HepG2 (cell line): ENCODE measurements around the gene PTPN3. TPM values are rescaled to one million over a fixed set of nuclear protein-coding genes. Genes with fewer than 3 reads are reported as not detected.

ENCODE experiments used
- ATAC-seq: fragments of 200-7000 bp; cut with Tn5 transposase; 3 replicates; pipeline ENCODE4 v1.9.1; 2020; ENCODE audit warnings: mild to moderate bottlenecking, moderate library complexity
- BruUV-seq: library from RNA; stranded (reverse); fragments of 400-500 nt; replicated peaks from 2 replicates; lab custom pipeline; 2021; lab: Mats Ljungman, UMichigan
- CTCF ChIA-PET: fragments of 300-600 bp; formaldehyde crosslinking; extraction: SDS; loops from one replicate; lab custom pipeline; 2021; ENCODE audit warnings: low total read pairs, inconsistent platforms, low intra/inter-chr PET ratio; lab: Yijun Ruan, JAX
- POLR2A ChIA-PET: fragments of 350-600 bp; sonication (Branson Sonifier 250); formaldehyde crosslinking; loops from one replicate; lab custom pipeline; 2020; ENCODE audit warnings: antibody characterized with exemption, inconsistent platforms; lab: Yijun Ruan, JAX
- DNase-seq: peaks from one replicate; pipeline ENCODE4 v3.0.0-alpha.2; 2015; ENCODE audit warnings: low spot score
- FAIRE-seq: peaks from 3 replicates; lab custom pipeline; 2011; peaks lifted over from hg19 to GRCh38; lab: Jason Lieb, UNC
- H2AFZ ChIP-seq: one replicate; pipeline ENCODE4 v1.6.1; 2011; ENCODE audit warnings: low read length, inconsistent platforms
- H3K27ac ChIP-seq: fragments of 300-600 bp; 3 replicates; pipeline ENCODE4 v1.8.0; 2011; ENCODE audit warnings: mixed run types, mild to moderate bottlenecking, mixed read lengths, low read length, inconsistent platforms; ENCODE audit not compliant: insufficient read depth; ENCODE audit errors: extremely low read length
- H3K27me3 ChIP-seq, 2 experiments: fragments of 200-600 bp in 1 of 2; 2 replicates in 1 of 2; 3 replicates in 1 of 2; pipeline versions ENCODE4 v1.6.0 to v1.8.0; 2011; ENCODE audit warnings: low read length in 2 of 2, mild to moderate bottlenecking in 2 of 2, moderate library complexity in 2 of 2, inconsistent platforms in 1 of 2; ENCODE audit not compliant: insufficient read depth in 2 of 2, control insufficient read depth in 1 of 2
- H3K36me3 ChIP-seq, 2 experiments: fragments of 200-600 bp in 1 of 2; replicated peaks in 1 of 2; 2 replicates in 1 of 2; 3 replicates in 1 of 2; pipeline versions ENCODE4 v1.5.1 to v1.8.0; 2011; ENCODE audit warnings: low read length in 2 of 2, inconsistent platforms in 1 of 2; ENCODE audit not compliant: insufficient read depth in 2 of 2, control insufficient read depth in 1 of 2
- H3K4me1 ChIP-seq: 2 replicates; pipeline ENCODE4 v1.5.1; 2012; ENCODE audit warnings: low read length, inconsistent platforms; ENCODE audit not compliant: insufficient read depth
- H3K4me2 ChIP-seq: 2 replicates; pipeline ENCODE4 v1.6.0; 2011; ENCODE audit warnings: low read depth, low read length, inconsistent platforms
- H3K4me3 ChIP-seq, 3 experiments: fragments of 200-600 bp in 1 of 3; sonication (generic), shearing (Covaris generic) in 1 of 3; replicated peaks in 1 of 3; 2 replicates each; pipeline ENCODE4 v1.5.1; 2011 to 2016; ENCODE audit warnings: low read length in 3 of 3, inconsistent platforms in 2 of 3, low read depth in 2 of 3, mild to moderate bottlenecking in 2 of 3, control low read depth in 1 of 3, mixed read lengths in 1 of 3; ENCODE audit not compliant: insufficient read depth in 1 of 3
- H3K79me2 ChIP-seq: one replicate; pipeline ENCODE4 v1.6.1; 2011; ENCODE audit warnings: low read length, inconsistent platforms; ENCODE audit not compliant: insufficient read depth
- H3K9ac ChIP-seq: 2 replicates; pipeline ENCODE4 v1.6.0; 2011; ENCODE audit warnings: mild to moderate bottlenecking, low read depth, low read length, inconsistent platforms; ENCODE audit not compliant: insufficient read depth
- H3K9me3 ChIP-seq: 2 replicates; pipeline ENCODE4 v1.5.1; 2012; ENCODE audit warnings: mild to moderate bottlenecking, low read length
- H4K20me1 ChIP-seq: 2 replicates; pipeline ENCODE4 v1.6.0; 2011; ENCODE audit warnings: inconsistent platforms, mild to moderate bottlenecking, low read length, moderate library complexity; ENCODE audit not compliant: insufficient read depth
- ATRX ChIP-seq: sonication (generic); formaldehyde crosslinking; IDR thresholded peaks from 2 replicates; pipeline ENCODE4 v1.4.0; 2020; ENCODE audit warnings: missing genetic modification reagents, borderline replicate concordance
- DR1 ChIP-seq: sonication (generic); formaldehyde crosslinking; IDR thresholded peaks from 2 replicates; pipeline ENCODE4 v1.8.0; 2021; ENCODE audit warnings: mild to moderate bottlenecking, missing genetic modification reagents, inconsistent platforms
- FOXA3 ChIP-seq: IDR thresholded peaks from 2 replicates; pipeline ENCODE4 v1.6.1; 2016; ENCODE audit warnings: missing genetic modification reagents, missing compliant biosample characterization
- MIER3 ChIP-seq: IDR thresholded peaks from 2 replicates; pipeline ENCODE4 v1.6.1; 2016; ENCODE audit warnings: missing compliant biosample characterization, borderline replicate concordance
- MTF2 ChIP-seq: sonication (generic); formaldehyde crosslinking; IDR thresholded peaks from 2 replicates; pipeline ENCODE4 v1.5.0; 2020; ENCODE audit warnings: missing genetic modification reagents, borderline replicate concordance
- NPAS2 ChIP-seq: sonication (generic); formaldehyde crosslinking; IDR thresholded peaks from 2 replicates; pipeline ENCODE4 v1.8.0; 2022; ENCODE audit warnings: mild to moderate bottlenecking, missing genetic modification reagents, borderline replicate concordance
- RFXAP ChIP-seq: sonication (generic); formaldehyde crosslinking; IDR thresholded peaks from 2 replicates; pipeline ENCODE4 v1.4.0; 2020; ENCODE audit warnings: missing genetic modification reagents, borderline replicate concordance
- SIN3B ChIP-seq: fragments of 150-350 bp; IDR thresholded peaks from 2 replicates; pipeline ENCODE4 v1.6.1; 2014; ENCODE audit warnings: low read length
- ZNF614 ChIP-seq: IDR thresholded peaks from 2 replicates; pipeline ENCODE4 v1.6.1; 2018; ENCODE audit warnings: missing biosample characterization, missing genetic modification reagents, inconsistent platforms, borderline replicate concordance
- WGBS: methylation state at CpG from one replicate; pipeline ENCODE4 v1.1.6; 2017; ENCODE audit warnings: low lambda C conversion rate; 5-methylcytosine and 5-hydroxymethylcytosine counted together
- in situ Hi-C: cut with HindIII; loops from 2 replicates; pipeline ENCODE4 v1.10.0; 2017; ENCODE audit warnings: low pct_unique_long_range_greater_than_20kb; ENCODE audit not compliant: extremely low pct_ligation_motif_present
- intact Hi-C: fragments of 100-400 bp; cut with micrococcal nuclease; formaldehyde crosslinking; loops from one replicate; pipeline ENCODE4 v1.10.0; 2022; ENCODE audit not compliant: unreplicated experiment
- polyA plus RNA-seq, 8 experiments: library from polyadenylated mRNA; depleted of rRNA in 3 of 8; stranded (reverse) in 7 of 8; unstranded in 1 of 8; fragments of >200 nt; fragmentation: Illumina TruSeq in 4 of 8; extraction: Trizol in 4 of 8; gene quantifications; 2 replicates each; pipeline versions ENCODE4 v1.2.1 to v1.2.3, GENCODE V29; 2011 to 2016; ENCODE audit warnings: low read depth in 4 of 8, missing spikeins in 1 of 8, mixed read lengths in 1 of 8; ENCODE audit not compliant: insufficient read depth in 1 of 8
- total RNA-seq, 5 experiments: library from RNA; depleted of rRNA; stranded (reverse); fragments of >200 nt; fragmentation: Illumina TruSeq; extraction: Trizol; gene quantifications; 2 replicates each; pipeline ENCODE4 v1.2.3, GENCODE V29; 2016; ENCODE audit warnings: low read depth in 1 of 5

PTPN3 gene
- total and polyA plus RNA-seq, 2 of the 13 experiments (the other 11 are each of a cell fraction or from before 2014, with no cell fraction given): 5.6 to 20.5 TPM

DNA sequence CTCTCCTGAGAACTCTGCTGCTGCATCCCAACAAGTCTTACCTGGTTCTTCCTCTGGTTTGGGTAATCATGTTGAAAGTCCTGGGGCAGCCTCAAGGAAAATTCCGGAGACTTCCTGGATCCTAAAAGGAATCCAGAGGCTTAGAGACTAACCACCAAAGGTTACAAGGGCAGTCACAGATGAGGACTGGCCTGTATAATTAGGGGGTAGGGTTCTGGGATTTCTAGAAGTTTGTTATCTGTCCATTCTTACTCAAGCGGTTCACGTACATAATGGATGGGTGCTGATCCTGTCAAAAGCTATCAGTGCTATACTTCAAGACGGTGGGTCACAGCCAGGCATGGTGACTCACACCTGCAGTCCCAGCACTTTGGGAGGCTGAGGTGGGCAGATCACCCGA lies 125.9 kb downstream of the PTPN3 start:
- no TSS peak for BruUV-seq
- Histone ChIP-seq H3K4me1 (no peaks in the 10 kb centered on the region), H3K79me2 (no peaks in the 10 kb centered on the region), H3K27ac (no peak overlapping the region), H2AFZ (no peak overlapping the region), H3K36me3 (no peaks in the 10 kb centered on the region), H3K27me3 (0 out of 5 replicates have a peak, but pooled peaks cover 0 to 4% of the 10 kb centered on the region in 2 experiments)
- no peak for DNase-seq
- TF ChIP-seq ATRX (CRISPR knock-in tag) (no peak), MTF2 (CRISPR knock-in tag) (no peak), ZNF614 (CRISPR knock-in tag) (no peak), FOXA3 (CRISPR knock-in tag) (no peak), NPAS2 (no peak), SIN3B (no peak), DR1 (CRISPR knock-in tag) (no peak)
- TF ChIP-seq, all 625 proteins: peak for 0
- no peak overlapping the region for H3K4me3 ChIP-seq
- H3K9me3 ChIP-seq: no peaks in the 10 kb centered on the region
- H4K20me1 ChIP-seq: no peaks in the 10 kb centered on the region
- no peak; the same call in 2 of the 3 replicates for ATAC-seq
- ChIA-PET POLR2A (no interaction called here), CTCF (no interaction called here)
- no peak overlapping the region for H3K9ac ChIP-seq
- intact Hi-C loops (no loop called here), in situ Hi-C loops (no loop called here)
- H3K4me2 ChIP-seq: no peak overlapping the region
- no peak for FAIRE-seq
- 10% methylated on average over 4 of the region's 5 CpGs for WGBS

DNA sequence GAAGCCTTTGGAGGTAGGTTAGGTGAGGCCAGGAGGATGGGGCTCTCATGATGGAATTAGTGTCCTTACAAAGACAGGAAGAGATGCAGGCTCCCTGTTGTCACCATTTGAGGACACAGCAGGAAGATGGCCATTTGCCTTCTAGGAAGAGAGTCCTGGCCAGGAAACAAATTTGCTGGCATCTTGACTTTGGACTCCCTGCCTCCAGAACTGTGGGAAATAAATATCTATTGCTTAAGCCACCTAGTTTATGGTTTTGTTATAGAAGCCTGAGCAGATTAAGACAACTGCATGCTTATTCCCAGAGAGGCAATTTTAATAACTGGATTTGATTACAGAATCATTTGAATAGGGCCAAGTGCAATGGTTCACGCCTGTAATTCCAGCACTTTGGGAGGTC lies 126.7 kb downstream of the PTPN3 start:
- H4K20me1 ChIP-seq: no peaks in the 10 kb centered on the region
- ChIA-PET POLR2A (no interaction called here), CTCF (no interaction called here)
- no peaks in the 10 kb centered on the region for H3K79me2 ChIP-seq
- ATAC-seq (no peak), DNase-seq (no peak), FAIRE-seq (no peak)
- no peak overlapping the region for H3K4me3 ChIP-seq
- no peak overlapping the region for H3K27ac ChIP-seq
- TF ChIP-seq RFXAP (no peak), MIER3 (CRISPR knock-in tag) (no peak)
- 0 out of 5 replicates have a peak, but pooled peaks cover 0 to 4% of the 10 kb centered on the region in 2 experiments for H3K27me3 ChIP-seq
- no peaks in the 10 kb centered on the region for H3K9me3 ChIP-seq
- intact Hi-C loops (no loop called here), in situ Hi-C loops (no loop called here)
- 0% methylated on average over 1 of the region's 1 CpG for WGBS
- no peak overlapping the region for H3K4me2 ChIP-seq
- no peak overlapping the region for H2AFZ ChIP-seq
- no peaks in the 10 kb centered on the region for H3K4me1 ChIP-seq
- no TSS peak for BruUV-seq
- no peaks in the 10 kb centered on the region for H3K36me3 ChIP-seq
- H3K9ac ChIP-seq: no peak overlapping the region
